GM12801 (cell line): ENCODE measurements around the gene PHLDB3.

Experiments used
- CTCF ChIP-seq: IDR thresholded peaks from one replicate; pipeline ENCODE4 v1.5.1; 2011; ENCODE audit warnings: control low read depth; ENCODE audit not compliant: insufficient read length; ENCODE audit errors: extremely low read depth

PHLDB3 gene

GRCh38 chr19:43470288-43470687, 34.3 kb downstream of the PHLDB3 start:
- TF ChIP-seq CTCF: no peak

- TF ChIP-seq CTCF: no peak
Observed at GRCh38 chr19:43469160-43469480, 35.4 kb downstream of the PHLDB3 start.

GRCh38 chr19:43468354-43469159, 36.0 kb downstream of the PHLDB3 start:
- TF ChIP-seq CTCF: no peak

GRCh38 chr19:43467730-43468129, 36.8 kb downstream of the PHLDB3 start:
- TF ChIP-seq CTCF: no peak

GRCh38 chr19:43467276-43467675, 37.3 kb downstream of the PHLDB3 start:
- no peak for TF ChIP-seq CTCF

GRCh38 chr19:43466793-43467192, 37.8 kb downstream of the PHLDB3 start:
- no peak for TF ChIP-seq CTCF

GRCh38 chr19:43465468-43466120, 39.0 kb downstream of the PHLDB3 start, which contains the start of gene LYPD3:
Gene LYPD3, minus strand, starts transcription at chr19:43465608. Its CDS starts 37 bp downstream, at chr19:43465571.
- TF ChIP-seq CTCF: no peak
